WTC11 (cell line): ENCODE measurements around the gene KDELR3. TPM values are rescaled to one million over a fixed set of nuclear protein-coding genes. Genes with fewer than 3 reads are reported as not detected.

Experiments used
- ATAC-seq: fragments of 200-7000 bp; cut with Tn5 transposase; 2 replicates; pipeline ENCODE4 v1.10.0; 2021; ENCODE audit warnings: mild to moderate bottlenecking, moderate library complexity
- Bru-seq: library from RNA; stranded (reverse); fragments of 400-500 nt; gene quantifications from one replicate; lab custom pipeline; 2021; lab: Mats Ljungman, UMichigan
- CTCF ChIA-PET: fragments of 300-600 bp; sonication (Branson Sonifier 250); formaldehyde crosslinking; loops from one replicate; lab custom pipeline; 2021; ENCODE audit warnings: antibody characterized with exemption; lab: Charles Lee
- POLR2A ChIA-PET: fragments of 350-600 bp; sonication (Branson Sonifier 250); formaldehyde crosslinking; loops from one replicate; lab custom pipeline; 2021; ENCODE audit warnings: antibody characterized with exemption; lab: Charles Lee
- DNase-seq: peaks from one replicate; pipeline ENCODE4 v3.0.0; 2021; ENCODE audit warnings: low spot score
- H3K27ac Mint-ChIP-seq: 2 replicates; pipeline ENCODE4 v1.8.0; 2021; ENCODE audit warnings: mixed read lengths
- H3K27me3 Mint-ChIP-seq: 2 replicates; pipeline ENCODE4 v1.8.0; 2021; ENCODE audit warnings: low read depth, mild to moderate bottlenecking, moderate library complexity, mixed read lengths
- H3K36me3 Mint-ChIP-seq: 2 replicates; pipeline ENCODE4 v1.8.0; 2021; ENCODE audit warnings: mixed read lengths
- H3K4me1 Mint-ChIP-seq: 2 replicates; pipeline ENCODE4 v1.8.0; 2022; ENCODE audit warnings: mixed read lengths
- H3K4me3 Mint-ChIP-seq: 2 replicates; pipeline ENCODE4 v1.8.0; 2021; ENCODE audit warnings: mild to moderate bottlenecking, moderate library complexity, mixed read lengths
- H3K9me3 Mint-ChIP-seq: 2 replicates; pipeline ENCODE4 v1.8.0; 2021; ENCODE audit warnings: mixed read lengths
- ARID4B ChIP-seq: sonication (generic); formaldehyde crosslinking; IDR thresholded peaks from 2 replicates; pipeline ENCODE4 v1.8.0; 2023; ENCODE audit warnings: missing genetic modification reagents, mild to moderate bottlenecking, borderline replicate concordance
- CREM ChIP-seq: sonication (generic); formaldehyde crosslinking; IDR thresholded peaks from 2 replicates; pipeline ENCODE4 v1.8.1; 2022; ENCODE audit warnings: mild to moderate bottlenecking, missing genetic modification reagents, moderate library complexity
- ESRRA ChIP-seq: sonication (generic); formaldehyde crosslinking; IDR thresholded peaks from 2 replicates; pipeline ENCODE4 v1.8.1; 2022; ENCODE audit warnings: mild to moderate bottlenecking, missing genetic modification reagents, borderline replicate concordance
- FOXP1 ChIP-seq: sonication (generic); formaldehyde crosslinking; IDR thresholded peaks from 2 replicates; pipeline ENCODE4 v1.8.0; 2022; ENCODE audit warnings: missing genetic modification reagents, mild to moderate bottlenecking, moderate library complexity, borderline replicate concordance
- GABPB1 ChIP-seq: sonication (generic); formaldehyde crosslinking; IDR thresholded peaks from 2 replicates; pipeline ENCODE4 v1.8.1; 2023; ENCODE audit warnings: mild to moderate bottlenecking, missing genetic modification reagents
- JAZF1 ChIP-seq: fragments of 250-450 bp; sonication (Bioruptor Pico); IDR thresholded peaks from 2 replicates; pipeline ENCODE4 v1.9.0; 2021; ENCODE audit warnings: moderate library complexity, mild to moderate bottlenecking, inconsistent platforms
- NR1H2 ChIP-seq: sonication (generic); formaldehyde crosslinking; IDR thresholded peaks from 2 replicates; pipeline ENCODE4 v1.9.0; 2021; ENCODE audit warnings: mild to moderate bottlenecking, moderate library complexity, missing genetic modification reagents
- NR3C1 ChIP-seq: sonication (generic); formaldehyde crosslinking; conservative IDR thresholded peaks from 2 replicates; pipeline ENCODE4 v1.8.1; 2023; ENCODE audit warnings: low read depth, mild to moderate bottlenecking, missing genetic modification reagents
- RELA ChIP-seq: sonication (generic); formaldehyde crosslinking; IDR thresholded peaks from 2 replicates; pipeline ENCODE4 v1.8.1; 2022; ENCODE audit warnings: missing genetic modification reagents, mild to moderate bottlenecking, borderline replicate concordance
- ZNF317 ChIP-seq: sonication (generic); formaldehyde crosslinking; IDR thresholded peaks from 2 replicates; pipeline ENCODE4 v1.8.1; 2023; ENCODE audit warnings: low read depth, mild to moderate bottlenecking, moderate library complexity, missing genetic modification reagents, borderline replicate concordance
- ZNF416 ChIP-seq: fragments of 250-450 bp; sonication (Bioruptor Pico); IDR thresholded peaks from 2 replicates; pipeline ENCODE4 v1.9.0; 2021; ENCODE audit warnings: mild to moderate bottlenecking, inconsistent platforms
- long read RNA-seq, 3 experiments: library from RNA in 1 of 3; library from capped mRNA in 1 of 3; library from polyadenylated mRNA in 1 of 3; unstranded in 2 of 3; stranded (forward) in 1 of 3; transcript quantifications; one replicate each; pipeline ENCODE4 v2.0.0, GENCODE V29; 2021
- total RNA-seq: library from RNA; stranded (reverse); gene quantifications from 3 replicates; pipeline ENCODE4 v1.2.3, GENCODE V29; 2021
- TF ChIP-seq, protein P1 (sequence below): sonication (generic); formaldehyde crosslinking; IDR thresholded peaks from 2 replicates; pipeline ENCODE4 v1.8.1; 2022; ENCODE audit warnings: mild to moderate bottlenecking, moderate library complexity, missing genetic modification reagents
- TF ChIP-seq, protein P2 (sequence below): fragments of 250-450 bp; sonication (Bioruptor Pico); conservative IDR thresholded peaks from 2 replicates; pipeline ENCODE4 v1.9.0; 2021; ENCODE audit warnings: mild to moderate bottlenecking
- TF ChIP-seq, protein P3 (sequence below): sonication (generic); formaldehyde crosslinking; IDR thresholded peaks from 2 replicates; pipeline ENCODE4 v1.8.1; 2023; ENCODE audit warnings: mild to moderate bottlenecking, moderate library complexity, missing genetic modification reagents

Gene KDELR3
- total RNA-seq (5.7 to 10.3 TPM (median 7.7 TPM) in 3 replicates), Bru-seq, nascent RNA (percentile 40 among the genes with signal in this experiment)
- long read RNA-seq, experiment 1, transcript KDELR3-201 (5 exons, 1,728 nt): major isoform, 34 of 38 reads
- long read RNA-seq, experiment 1, partial matches to known transcripts: 0 of 38 reads
- long read RNA-seq, experiment 1, other reads (novel, unspliced or antisense): 2 of 38 reads
- long read RNA-seq, experiment 2, transcript KDELR3-201 (5 exons, 1,728 nt): major isoform, 6 of 9 reads
- long read RNA-seq, experiment 2, partial matches to known transcripts: 1 of 9 reads
- long read RNA-seq, experiment 2, other reads (novel, unspliced or antisense): 1 of 9 reads
- long read RNA-seq, experiment 3, transcript KDELR3-201 (5 exons, 1,728 nt): major isoform, 7 of 9 reads
- long read RNA-seq, experiment 3, partial matches to known transcripts: 1 of 9 reads
- long read RNA-seq, experiment 3, other reads (novel, unspliced or antisense): 0 of 9 reads

DNA sequence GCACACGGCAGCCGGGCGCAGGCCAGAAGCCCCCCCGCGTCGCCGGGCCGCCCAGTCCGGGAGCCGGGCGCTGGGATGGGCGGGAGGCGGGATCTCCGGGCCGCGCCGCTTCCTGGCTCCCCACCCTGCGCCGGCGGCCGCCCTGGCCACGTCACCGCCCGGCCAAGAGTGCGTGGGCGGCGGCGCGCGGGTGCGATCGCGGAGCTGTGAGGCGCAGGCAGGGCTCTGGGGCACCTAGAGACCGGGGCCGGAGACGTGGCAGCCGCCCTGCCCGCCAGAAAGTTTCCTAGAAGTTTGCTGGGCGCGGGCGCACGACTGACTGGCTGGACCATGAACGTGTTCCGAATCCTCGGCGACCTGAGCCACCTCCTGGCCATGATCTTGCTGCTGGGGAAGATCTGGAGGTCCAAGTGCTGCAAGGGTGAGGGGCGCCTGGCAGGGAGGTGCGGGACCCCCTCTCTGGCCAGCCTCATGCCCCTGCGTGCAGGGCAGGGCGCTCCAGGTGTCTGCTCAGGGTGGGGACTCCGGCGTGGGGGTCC lies at the start of gene KDELR3:
KDELR3 (plus strand) TSS at position 193 of the 539 bp plus-strand sequence; CDS start at position 331, 138 bp downstream.
- peak; percentile 33 for ATAC-seq
- ChIA-PET POLR2A (no interaction called here), CTCF (interaction anchor here (1.2 to 1.9 kb wide), 2 partner anchors 33 to 55 kb away, joined by 3 to 5 read pairs; no protein-coding TSS in a partner anchor)
- TF ChIP-seq ZNF416 (no peak), GABPB1 (no peak), NR3C1 (0 out of 2 replicates have a peak, but pooled peaks have one; percentile 20), ZNF317 (CRISPR knock-in tag) (no peak), ARID4B (CRISPR knock-in tag) (no peak), CREM (peak; percentile 28; the same call in 1 of the 2 replicates), JAZF1 (CRISPR knock-in tag) (no peak), NR1H2 (no peak), ESRRA (CRISPR knock-in tag) (0 out of 2 replicates have a peak, but pooled peaks have one; percentile 34), FOXP1 (peak; percentile 70), RELA (CRISPR knock-in tag) (no peak)
- TF ChIP-seq, protein P1, sequence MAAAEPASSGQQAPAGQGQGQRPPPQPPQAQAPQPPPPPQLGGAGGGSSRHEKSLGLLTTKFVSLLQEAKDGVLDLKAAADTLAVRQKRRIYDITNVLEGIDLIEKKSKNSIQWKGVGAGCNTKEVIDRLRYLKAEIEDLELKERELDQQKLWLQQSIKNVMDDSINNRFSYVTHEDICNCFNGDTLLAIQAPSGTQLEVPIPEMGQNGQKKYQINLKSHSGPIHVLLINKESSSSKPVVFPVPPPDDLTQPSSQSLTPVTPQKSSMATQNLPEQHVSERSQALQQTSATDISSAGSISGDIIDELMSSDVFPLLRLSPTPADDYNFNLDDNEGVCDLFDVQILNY (CRISPR knock-in tag): peak; percentile 42; the same call in 1 of the 2 replicates
- TF ChIP-seq, protein P2, sequence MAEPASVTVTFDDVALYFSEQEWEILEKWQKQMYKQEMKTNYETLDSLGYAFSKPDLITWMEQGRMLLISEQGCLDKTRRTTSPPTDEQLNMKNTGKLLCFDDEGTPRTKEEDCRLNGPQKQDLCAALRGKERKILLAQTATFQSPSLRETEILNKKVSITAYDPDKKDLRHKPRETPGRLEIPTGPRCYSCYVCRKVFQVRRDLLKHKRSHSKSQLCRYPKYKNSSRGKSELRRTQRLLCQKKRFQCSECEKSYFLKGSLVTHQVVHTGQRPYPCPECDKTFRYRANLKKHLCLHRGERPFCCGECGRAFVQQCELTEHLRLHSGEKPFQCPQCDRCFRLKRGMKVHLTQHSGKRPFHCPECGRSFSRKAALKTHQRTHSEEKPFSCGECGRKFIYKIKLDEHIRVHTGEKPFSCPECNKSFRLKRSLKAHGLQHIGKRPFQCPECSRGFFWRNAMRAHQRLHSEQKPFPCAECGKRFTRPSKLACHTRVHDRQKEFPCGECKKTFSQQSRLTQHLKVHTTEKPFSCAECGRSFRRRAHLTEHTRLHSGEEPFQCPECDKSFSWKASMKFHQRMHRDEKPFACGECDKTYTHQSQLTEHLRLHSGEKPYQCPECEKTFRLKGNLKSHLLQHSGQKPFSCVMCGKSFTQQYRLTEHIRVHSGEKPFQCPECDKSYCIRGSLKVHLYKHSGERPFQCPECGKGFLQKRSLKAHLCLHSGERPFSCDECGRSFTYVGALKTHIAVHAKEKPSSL (CRISPR knock-in tag): no peak
- TF ChIP-seq, protein P3, sequence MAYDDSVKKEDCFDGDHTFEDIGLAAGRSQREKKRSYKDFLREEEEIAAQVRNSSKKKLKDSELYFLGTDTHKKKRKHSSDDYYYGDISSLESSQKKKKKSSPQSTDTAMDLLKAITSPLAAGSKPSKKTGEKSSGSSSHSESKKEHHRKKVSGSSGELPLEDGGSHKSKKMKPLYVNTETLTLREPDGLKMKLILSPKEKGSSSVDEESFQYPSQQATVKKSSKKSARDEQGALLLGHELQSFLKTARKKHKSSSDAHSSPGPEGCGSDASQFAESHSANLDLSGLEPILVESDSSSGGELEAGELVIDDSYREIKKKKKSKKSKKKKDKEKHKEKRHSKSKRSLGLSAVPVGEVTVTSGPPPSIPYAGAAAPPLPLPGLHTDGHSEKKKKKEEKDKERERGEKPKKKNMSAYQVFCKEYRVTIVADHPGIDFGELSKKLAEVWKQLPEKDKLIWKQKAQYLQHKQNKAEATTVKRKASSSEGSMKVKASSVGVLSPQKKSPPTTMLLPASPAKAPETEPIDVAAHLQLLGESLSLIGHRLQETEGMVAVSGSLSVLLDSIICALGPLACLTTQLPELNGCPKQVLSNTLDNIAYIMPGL: peak; percentile 56; the same call in 1 of the 2 replicates
- Mint-ChIP-seq H3K9me3 (no peaks in the 10 kb centered on the region), H3K27me3 (peaks cover 55% of the 10 kb centered on the region), H3K4me1 (peaks cover 22% of the 10 kb centered on the region), H3K4me3 (peak within 1 kb of the TSS; percentile 80), H3K36me3 (no peaks in the 10 kb centered on the region), H3K27ac (no peak within 1 kb of the TSS)
- DNase-seq: peak; percentile 35
